HG03442 (cell line): Measurements from ENCODE around the gene FRMD4A.
"Not testable (repeated sequence)": the region's sequence is repeated elsewhere in the genome, so short reads cannot be mapped to it uniquely, and the experiment has no call there.

Source experiments
- ATAC-seq: cut with Tn5 transposase; IDR thresholded peaks from one replicate; pipeline ENCODE4 v1.9.1; 2021; ENCODE audit warnings: mild to moderate bottlenecking, moderate library complexity; ENCODE audit not compliant: unreplicated experiment

Gene FRMD4A

GRCh38 chr10:13865758-13866491 lies 464.8 kb downstream of the FRMD4A start:
- no peak for ATAC-seq

- ATAC-seq: not testable (repeated sequence)
Observed at GRCh38 chr10:13865220-13865619, 465.5 kb downstream of the FRMD4A start.

- ATAC-seq: no peak
Observed at GRCh38 chr10:13862546-13863233, 468.0 kb downstream of the FRMD4A start.

- no peak for ATAC-seq
Observed at GRCh38 chr10:13860886-13861285, 469.8 kb downstream of the FRMD4A start.

GRCh38 chr10:13859979-13860654 lies 470.6 kb downstream of the FRMD4A start:
- ATAC-seq: no peak

- ATAC-seq: no peak
Observed at GRCh38 chr10:13858709-13859108, 472.0 kb downstream of the FRMD4A start.

- ATAC-seq: no peak
Observed at GRCh38 chr10:13857451-13857850, 473.3 kb downstream of the FRMD4A start.

GRCh38 chr10:13853854-13854253 lies 476.9 kb downstream of the FRMD4A start:
- no peak for ATAC-seq

GRCh38 chr10:13852872-13853271 lies 477.9 kb downstream of the FRMD4A start:
- no peak for ATAC-seq

- no peak for ATAC-seq
Observed at GRCh38 chr10:13851906-13852305, 478.8 kb downstream of the FRMD4A start.

- no peak for ATAC-seq
Observed at GRCh38 chr10:13848520-13849445, 481.9 kb downstream of the FRMD4A start.

GRCh38 chr10:13847201-13847631 lies 483.5 kb downstream of the FRMD4A start:
- ATAC-seq: no peak

GRCh38 chr10:13845897-13846296 lies 484.8 kb downstream of the FRMD4A start:
- no peak for ATAC-seq

GRCh38 chr10:13844651-13845050 lies 486.1 kb downstream of the FRMD4A start:
- no peak for ATAC-seq

- no peak for ATAC-seq
Observed at GRCh38 chr10:13842117-13842516, 488.6 kb downstream of the FRMD4A start.

- no peak for ATAC-seq
Observed at GRCh38 chr10:13840036-13840435, 490.7 kb downstream of the FRMD4A start.

- no peak for ATAC-seq
Observed at GRCh38 chr10:13839430-13839990, 491.2 kb downstream of the FRMD4A start.

GRCh38 chr10:13839030-13839429 lies 491.7 kb downstream of the FRMD4A start:
- ATAC-seq: no peak

GRCh38 chr10:13837966-13838365 lies 492.8 kb downstream of the FRMD4A start:
- ATAC-seq: no peak

GRCh38 chr10:13834581-13835286 lies 496.0 kb downstream of the FRMD4A start:
- ATAC-seq: no peak
